HG02938 (cell line): ENCODE measurements around the gene EHMT1.
"Not testable (repeated sequence)": the region's sequence is repeated elsewhere in the genome, so short reads cannot be mapped to it uniquely, and the experiment has no call there.

Experiments
- ATAC-seq: cut with Tn5 transposase; IDR thresholded peaks from one replicate; pipeline ENCODE4 v1.9.1; 2021; ENCODE audit warnings: mild to moderate bottlenecking, moderate library complexity; ENCODE audit not compliant: unreplicated experiment

EHMT1 gene

DNA sequence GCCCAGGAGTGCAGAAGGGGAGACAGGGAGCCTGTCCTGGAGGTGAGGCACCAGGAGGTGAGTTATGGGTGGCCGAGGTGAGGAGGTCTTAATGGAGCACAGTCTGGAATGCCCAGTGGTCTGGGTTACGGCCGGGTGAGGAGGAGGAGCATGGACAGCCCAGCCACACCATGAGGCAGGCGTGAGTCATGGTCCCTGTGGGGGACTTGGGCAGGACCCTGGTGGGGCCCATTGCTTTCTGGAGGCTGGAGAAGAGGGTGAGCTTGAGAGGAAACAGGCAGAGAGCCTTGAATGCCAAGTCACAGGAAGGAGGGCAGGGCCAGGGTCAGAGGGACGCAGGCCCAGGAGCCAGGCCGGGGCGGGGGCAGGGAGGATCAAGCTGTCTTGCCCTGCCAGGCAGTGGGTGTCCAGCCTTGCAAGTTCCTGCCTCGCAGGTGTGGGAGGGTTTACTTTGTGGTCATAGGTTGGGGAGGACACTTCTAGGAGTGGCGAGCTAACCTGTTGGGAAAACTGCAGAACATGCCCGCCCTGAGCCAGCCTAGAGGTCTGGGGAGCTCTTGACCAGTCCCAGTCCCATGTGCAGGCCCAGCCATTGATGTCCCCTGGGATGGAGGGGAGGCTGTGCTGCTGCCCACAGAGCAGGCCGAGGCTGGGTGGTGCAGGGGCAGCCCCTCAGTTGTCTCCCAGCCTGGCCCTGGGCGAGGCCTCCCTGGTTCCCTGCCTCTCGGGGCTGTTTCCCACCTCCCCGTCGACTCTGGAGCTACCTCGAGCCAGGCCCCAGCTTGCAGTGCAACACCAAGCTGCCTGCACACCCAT is 261.6 kb downstream of the EHMT1 start:
- ATAC-seq, result no peak

DNA sequence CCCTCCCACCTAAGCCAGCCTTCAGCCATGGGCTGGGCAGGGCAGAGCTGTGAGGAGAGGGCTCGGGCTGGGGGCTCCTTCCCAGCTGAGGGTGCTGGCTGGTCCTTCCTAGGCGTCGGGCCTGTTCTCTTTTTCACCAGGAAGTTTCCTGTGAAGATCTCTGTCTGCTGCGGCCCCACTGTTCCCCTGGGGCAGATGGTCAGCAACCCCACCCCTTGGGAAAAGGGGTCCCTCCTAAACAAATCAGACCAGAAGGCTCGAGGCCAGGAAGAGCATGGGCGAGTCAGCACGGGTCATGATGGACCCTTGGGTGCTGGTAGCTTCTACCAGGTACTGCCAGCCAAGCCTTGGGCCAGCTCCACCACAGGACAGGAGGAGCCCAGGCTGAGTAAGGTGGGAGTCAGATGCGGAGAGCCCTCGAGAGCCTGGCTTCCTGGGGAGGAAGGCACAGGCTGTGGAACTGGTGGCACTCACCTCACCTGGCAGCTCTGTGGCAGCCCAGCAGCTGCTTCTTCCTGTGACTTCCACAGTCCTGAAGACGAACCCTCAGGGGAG is 262.2 kb downstream of the EHMT1 start:
- ATAC-seq, result no peak

DNA sequence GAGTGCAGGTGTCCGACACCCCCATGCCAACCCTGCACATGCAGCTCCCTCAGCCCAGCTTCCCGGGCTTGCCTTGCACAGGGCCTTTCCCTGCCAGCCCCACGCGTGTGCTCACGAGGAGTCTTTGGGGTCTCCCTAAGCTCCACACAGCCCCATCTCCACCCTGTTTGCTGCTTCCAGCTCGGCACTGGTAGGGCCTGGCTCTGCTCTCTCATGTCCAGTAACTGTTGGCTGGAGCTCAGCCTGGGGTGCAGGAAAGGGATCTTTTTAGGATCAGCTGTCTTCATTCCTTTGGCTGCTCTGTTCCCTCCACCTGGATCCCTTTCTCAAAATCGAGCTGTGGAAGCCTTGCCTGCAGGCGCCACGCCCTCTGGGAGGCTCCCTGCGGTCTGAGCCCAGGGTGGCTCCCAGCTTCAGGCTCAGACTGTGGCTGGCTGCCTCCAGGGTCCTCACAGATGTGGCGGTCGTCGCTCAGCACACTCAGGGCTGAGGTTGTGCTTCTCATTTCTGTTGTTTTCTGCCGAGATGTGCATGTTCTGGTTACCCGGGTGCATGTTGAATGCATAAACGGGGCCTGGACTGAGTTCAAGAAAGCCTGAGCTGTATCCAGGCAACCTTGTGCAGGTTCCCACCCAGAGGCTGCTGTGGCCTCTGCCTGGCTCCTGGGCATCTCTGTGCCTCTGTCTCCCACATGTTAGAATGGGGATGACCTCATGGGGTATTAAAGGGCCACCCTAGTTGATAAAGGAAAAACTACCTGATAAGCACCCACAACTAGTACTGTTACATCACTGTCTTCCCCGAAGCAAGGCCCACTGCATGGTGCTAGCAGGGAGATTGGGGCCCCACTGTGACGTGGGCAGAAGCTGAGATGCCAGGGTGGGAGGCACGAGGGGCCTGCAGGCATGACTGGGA is 263.0 kb downstream of the EHMT1 start:
- ATAC-seq, result no peak

DNA sequence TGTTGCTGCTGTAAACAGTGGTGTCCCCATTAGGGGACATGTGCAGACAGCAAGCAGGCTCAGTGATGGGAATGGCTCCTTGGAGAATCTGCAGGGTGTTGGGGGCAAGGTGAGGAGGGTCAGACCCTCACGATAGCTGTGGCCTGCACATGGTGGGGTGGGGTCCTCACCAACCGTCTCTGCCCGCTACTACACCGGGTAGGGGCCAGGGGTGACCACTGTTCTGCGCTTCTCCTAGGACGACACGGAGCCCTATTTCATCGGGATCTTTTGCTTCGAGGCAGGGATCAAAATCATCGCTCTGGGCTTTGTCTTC is 263.7 kb downstream of the EHMT1 start:
- ATAC-seq, result no peak

DNA sequence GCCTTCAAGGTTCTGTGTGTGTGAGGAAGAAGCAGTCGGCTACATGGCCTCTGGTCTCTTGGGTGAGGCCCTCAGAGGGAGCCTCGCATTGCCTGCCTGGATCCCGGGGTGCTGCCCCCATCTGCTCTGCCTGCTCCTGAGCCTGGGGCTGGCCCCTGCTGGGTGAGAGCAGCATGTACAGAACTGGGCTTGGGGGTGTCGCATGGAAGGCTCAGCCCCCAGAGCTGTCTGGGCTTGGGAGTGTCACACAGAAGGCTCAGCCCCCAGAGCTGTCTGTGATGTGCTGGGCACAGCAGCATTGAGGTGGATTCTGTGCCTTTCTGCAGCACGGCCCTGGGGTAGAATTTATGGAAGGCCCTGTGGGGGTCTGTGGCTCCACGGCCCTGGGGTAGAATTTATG is 265.2 kb downstream of the EHMT1 start:
- not testable (repeated sequence) for ATAC-seq

DNA sequence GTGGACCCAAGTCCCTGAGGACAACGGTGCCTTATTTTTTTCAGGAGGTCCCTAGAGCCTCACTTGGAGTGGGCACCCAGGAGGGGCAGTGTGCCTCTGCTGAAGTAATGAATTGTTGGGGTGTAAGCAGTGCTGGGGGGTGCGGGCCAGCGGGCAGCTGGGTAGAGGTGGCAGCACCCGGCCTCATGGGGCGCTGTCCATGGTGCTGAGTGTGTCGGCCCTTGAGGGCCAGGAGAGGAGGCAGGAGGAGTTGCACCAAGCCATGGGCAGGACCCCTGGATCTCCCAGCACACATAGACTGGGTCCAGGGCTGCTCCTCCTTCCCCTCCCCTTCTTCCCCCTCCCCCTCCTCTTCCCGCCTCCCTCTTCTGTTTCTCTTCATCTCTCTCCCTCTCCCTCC is 265.7 kb downstream of the EHMT1 start:
- not testable (repeated sequence) for ATAC-seq

DNA sequence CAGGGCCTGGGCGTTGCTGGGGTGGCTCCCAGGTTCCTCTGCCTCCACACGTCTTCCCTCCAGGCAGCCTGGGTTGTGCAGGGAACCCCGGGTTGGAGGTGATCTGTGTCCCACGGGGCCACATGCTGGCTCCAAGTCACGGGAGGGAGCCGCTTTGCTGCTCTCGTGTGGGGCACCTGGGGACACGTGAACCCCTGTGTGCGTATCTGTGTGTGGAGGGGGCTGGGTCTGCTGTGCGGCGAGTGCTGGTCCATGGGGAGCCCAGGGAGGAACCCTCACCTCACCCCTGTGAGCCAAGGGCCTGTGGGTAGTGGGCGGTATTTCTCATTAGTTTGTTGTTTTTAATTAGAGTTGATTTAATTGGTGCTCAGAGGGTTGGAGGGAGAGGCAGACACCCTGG is 266.3 kb downstream of the EHMT1 start:
- not testable (repeated sequence) for ATAC-seq
